Gastrocnemius medialis (tissue), 4 donors: Measurements from ENCODE around the gene SRP68.

Experiments used
- POLR2A ChIP-seq, 2 donors: fragments of 450-650 bp; IDR thresholded peaks; one replicate each; pipeline ENCODE4 v1.6.1; 2017; ENCODE audit warnings: antibody characterized with exemption in 2 of 2, mild to moderate bottlenecking in 2 of 2, moderate library complexity in 2 of 2
- TF ChIP-seq, protein P1 (sequence below), 5 experiments: fragments of 450-650 bp in 3 of 5; fragments of 200-600 bp in 2 of 5; sonication (generic) in 2 of 5; IDR thresholded peaks in 4 of 5; conservative IDR thresholded peaks in 1 of 5; 1 replicate in 4 of 5; 2 replicates in 1 of 5; pipeline ENCODE4 v1.5.1; 2016 to 2019; ENCODE audit warnings: antibody characterized with exemption in 5 of 5, mild to moderate bottlenecking in 3 of 5, moderate library complexity in 3 of 5

DNA sequence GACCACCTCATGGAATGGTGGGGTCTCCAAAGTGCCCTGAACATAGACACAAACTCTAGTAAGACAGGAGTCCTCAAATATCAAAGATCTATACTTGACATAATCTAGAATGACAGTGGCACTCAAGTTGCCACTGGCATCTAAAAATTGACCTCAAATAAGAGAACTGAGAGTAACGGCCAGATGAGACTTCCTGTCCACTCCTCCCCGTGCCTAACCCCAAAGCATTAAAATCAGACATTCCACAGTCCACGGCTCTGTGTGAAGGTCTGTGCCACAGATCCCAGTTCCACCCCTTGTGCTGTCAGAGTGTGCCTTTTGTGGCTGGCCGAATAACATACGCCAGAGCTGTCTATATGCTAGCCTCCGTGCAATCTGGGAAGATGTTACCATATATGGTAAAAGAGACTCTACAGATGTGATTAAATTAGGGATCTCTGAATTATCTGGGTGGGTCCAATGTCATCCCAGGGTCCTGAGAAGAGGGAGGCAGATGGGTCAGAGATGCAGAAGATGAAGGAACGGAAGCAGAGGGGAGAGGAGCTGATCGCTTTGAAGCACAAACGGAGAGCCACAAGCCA is 24.2 kb downstream of the SRP68 start:
- TF ChIP-seq, protein P1, sequence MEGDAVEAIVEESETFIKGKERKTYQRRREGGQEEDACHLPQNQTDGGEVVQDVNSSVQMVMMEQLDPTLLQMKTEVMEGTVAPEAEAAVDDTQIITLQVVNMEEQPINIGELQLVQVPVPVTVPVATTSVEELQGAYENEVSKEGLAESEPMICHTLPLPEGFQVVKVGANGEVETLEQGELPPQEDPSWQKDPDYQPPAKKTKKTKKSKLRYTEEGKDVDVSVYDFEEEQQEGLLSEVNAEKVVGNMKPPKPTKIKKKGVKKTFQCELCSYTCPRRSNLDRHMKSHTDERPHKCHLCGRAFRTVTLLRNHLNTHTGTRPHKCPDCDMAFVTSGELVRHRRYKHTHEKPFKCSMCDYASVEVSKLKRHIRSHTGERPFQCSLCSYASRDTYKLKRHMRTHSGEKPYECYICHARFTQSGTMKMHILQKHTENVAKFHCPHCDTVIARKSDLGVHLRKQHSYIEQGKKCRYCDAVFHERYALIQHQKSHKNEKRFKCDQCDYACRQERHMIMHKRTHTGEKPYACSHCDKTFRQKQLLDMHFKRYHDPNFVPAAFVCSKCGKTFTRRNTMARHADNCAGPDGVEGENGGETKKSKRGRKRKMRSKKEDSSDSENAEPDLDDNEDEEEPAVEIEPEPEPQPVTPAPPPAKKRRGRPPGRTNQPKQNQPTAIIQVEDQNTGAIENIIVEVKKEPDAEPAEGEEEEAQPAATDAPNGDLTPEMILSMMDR (IDR thresholded peaks at IDR 0.05 in 4 of 5, conservative IDR thresholded peaks at IDR 0.05 in 1 of 5): no peak
- TF ChIP-seq POLR2A (IDR thresholded peaks at IDR 0.05): no peak
